Measurements from ENCODE around the gene FMN1. TPM values are rescaled to one million over a fixed set of nuclear protein-coding genes. Genes with fewer than 3 reads are reported as not detected.

Gene FMN1
- total RNA-seq, 1 donor from 2014 or later: 1.6 TPM

- TF ChIP-seq CTCF (IDR thresholded peaks at IDR 0.05; ENCODE audit: unreplicated experiment): no peak
- peaks cover 24% of the 10 kb centered on the region for H3K9me3 Mint-ChIP-seq
- no peak overlapping the region for H3K27ac Mint-ChIP-seq
- DNase-seq (ENCODE audit: low spot score in 2 of 2, unreplicated experiment in 2 of 2): no peak
- H3K36me3 Mint-ChIP-seq: no peaks in the 10 kb centered on the region
- no peaks in the 10 kb centered on the region for H3K4me1 Mint-ChIP-seq
- H3K4me3 Mint-ChIP-seq: no peak overlapping the region
- no peaks in the 10 kb centered on the region for H3K27me3 Mint-ChIP-seq (ENCODE audit: low read depth)
These were observed 448.2 kb downstream of the FMN1 start for GRCh38 chr15:32746116-32746857.

DNA sequence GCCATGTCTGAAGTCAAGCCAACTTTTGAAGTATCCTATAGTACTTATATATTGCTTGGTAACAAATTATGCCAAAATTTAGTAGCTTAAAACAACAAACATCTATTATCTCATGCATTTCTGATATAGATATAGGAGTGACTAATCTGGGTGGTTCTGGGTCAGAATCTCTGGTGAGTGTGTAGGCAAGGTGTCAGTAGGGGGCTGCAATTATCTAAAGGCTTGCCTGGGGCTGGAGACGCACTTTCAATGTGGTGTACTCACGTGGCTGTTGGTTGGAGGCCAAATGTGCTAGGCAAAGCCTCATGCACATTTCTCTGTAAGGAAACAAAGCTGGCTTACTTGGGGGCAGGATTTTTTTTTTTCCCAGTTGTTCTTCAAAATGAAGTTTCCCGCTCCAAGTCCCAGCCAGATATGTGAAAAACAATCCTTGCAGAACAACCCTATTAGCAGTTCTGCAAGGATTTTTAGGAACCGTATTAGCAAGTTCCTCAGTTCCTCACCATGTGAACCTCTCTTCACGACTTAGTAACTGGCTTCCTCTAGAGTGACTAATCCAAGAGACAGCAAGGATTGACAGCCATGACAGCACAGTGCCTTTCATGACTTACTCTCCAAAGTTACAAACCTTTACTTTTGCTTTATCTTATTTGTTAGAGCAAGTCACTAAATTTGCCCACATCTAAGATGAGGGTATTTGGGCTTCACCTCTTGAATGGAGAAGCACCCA, 450.9 kb downstream of the FMN1 start:
- no peak for DNase-seq (ENCODE audit: low spot score in 2 of 2, unreplicated experiment in 2 of 2)
- Mint-ChIP-seq H3K27ac (no peak overlapping the region), H3K27me3 (ENCODE audit: low read depth) (peaks cover 3% of the 10 kb centered on the region), H3K9me3 (peaks cover 41% of the 10 kb centered on the region), H3K4me3 (no peak overlapping the region), H3K4me1 (no peaks in the 10 kb centered on the region), H3K36me3 (peaks cover 3% of the 10 kb centered on the region)
- TF ChIP-seq CTCF (IDR thresholded peaks at IDR 0.05; ENCODE audit: unreplicated experiment): no peak

DNA sequence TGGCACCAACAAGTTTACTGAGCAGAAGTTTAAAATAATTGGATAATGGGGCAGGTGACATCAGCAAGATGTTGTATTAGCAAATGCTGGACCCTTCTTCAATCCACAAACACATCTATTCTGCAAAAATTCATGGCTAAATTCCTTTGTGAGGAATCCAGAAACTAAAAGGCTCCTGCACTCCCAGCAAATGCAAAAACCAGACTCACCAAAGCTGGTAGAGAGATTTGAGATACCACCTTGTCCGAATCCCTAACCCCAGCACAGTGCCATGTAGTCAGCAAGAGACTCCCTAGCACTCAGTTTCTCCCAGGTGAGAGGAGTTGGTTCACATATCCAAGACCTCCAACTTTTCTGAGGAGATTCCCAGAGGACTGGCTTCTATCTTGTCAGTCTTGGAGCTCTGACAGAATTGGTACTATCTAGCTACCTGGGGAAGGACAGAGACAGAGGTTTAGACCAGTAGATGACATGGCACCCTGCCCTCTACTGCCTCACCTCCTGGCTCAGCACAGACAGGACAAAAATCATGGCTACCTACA, 454.9 kb downstream of the FMN1 start:
- H3K27ac Mint-ChIP-seq: no peak overlapping the region
- H3K4me3 Mint-ChIP-seq: no peak overlapping the region
- no peak for DNase-seq (ENCODE audit: low spot score in 2 of 2, unreplicated experiment in 2 of 2)
- H3K36me3 Mint-ChIP-seq: peaks cover 3% of the 10 kb centered on the region
- H3K4me1 Mint-ChIP-seq: no peaks in the 10 kb centered on the region
- peaks cover 27% of the 10 kb centered on the region for H3K27me3 Mint-ChIP-seq (ENCODE audit: low read depth)
- TF ChIP-seq CTCF (IDR thresholded peaks at IDR 0.05; ENCODE audit: unreplicated experiment): no peak
- peaks cover 32% of the 10 kb centered on the region for H3K9me3 Mint-ChIP-seq

- H3K9me3 Mint-ChIP-seq: peaks cover 32% of the 10 kb centered on the region
- peaks cover 3% of the 10 kb centered on the region for H3K36me3 Mint-ChIP-seq
- DNase-seq (ENCODE audit: low spot score in 2 of 2, unreplicated experiment in 2 of 2): no peak
- no peaks in the 10 kb centered on the region for H3K4me1 Mint-ChIP-seq
- no peak overlapping the region for H3K27ac Mint-ChIP-seq
- no peak overlapping the region for H3K4me3 Mint-ChIP-seq
- peaks cover 35% of the 10 kb centered on the region for H3K27me3 Mint-ChIP-seq (ENCODE audit: low read depth)
- no peak for TF ChIP-seq CTCF (IDR thresholded peaks at IDR 0.05; ENCODE audit: unreplicated experiment)
These were observed 455.8 kb downstream of the FMN1 start for GRCh38 chr15:32738666-32739065.

- Mint-ChIP-seq H3K4me3 (no peak overlapping the region), H3K4me1 (no peaks in the 10 kb centered on the region), H3K9me3 (peaks cover 25% of the 10 kb centered on the region), H3K27ac (no peak overlapping the region), H3K27me3 (ENCODE audit: low read depth) (peaks cover 46% of the 10 kb centered on the region), H3K36me3 (peaks cover 3% of the 10 kb centered on the region)
- DNase-seq (ENCODE audit: low spot score in 2 of 2, unreplicated experiment in 2 of 2): no peak
- no peak for TF ChIP-seq CTCF (IDR thresholded peaks at IDR 0.05; ENCODE audit: unreplicated experiment)
These were observed 457.2 kb downstream of the FMN1 start for GRCh38 chr15:32737304-32737703.

All from mesothelial cell of epicardium (in vitro differentiated cells).